Measurements from ENCODE around the gene LTBR.

The LTBR gene

GRCh38 chr12:6346942-6347341 lies 37.0 kb upstream of the LTBR start:
- no peak for TF ChIP-seq CTCF (conservative IDR thresholded peaks at IDR 0.05; ENCODE audit: low read depth, low read length)
- DNase-seq (ENCODE audit: low read depth), result no peak
- H3K4me3 ChIP-seq (ENCODE audit: low read depth, low read length), result no peak overlapping the region

- DNase-seq (ENCODE audit: low read depth), result peak; percentile 58
- TF ChIP-seq CTCF (conservative IDR thresholded peaks at IDR 0.05; ENCODE audit: low read depth, low read length), result no peak
- H3K4me3 ChIP-seq (ENCODE audit: low read depth, low read length), result no peak overlapping the region
Measured at GRCh38 chr12:6347367-6348338, 36.3 kb upstream of the LTBR start.

GRCh38 chr12:6351622-6352021 lies 32.3 kb upstream of the LTBR start:
- H3K4me3 ChIP-seq (ENCODE audit: low read depth, low read length), result no peak overlapping the region
- no peak for TF ChIP-seq CTCF (conservative IDR thresholded peaks at IDR 0.05; ENCODE audit: low read depth, low read length)
- no peak for DNase-seq (ENCODE audit: low read depth)

GRCh38 chr12:6352193-6353173 lies 31.5 kb upstream of the LTBR start:
- no peak overlapping the region for H3K4me3 ChIP-seq (ENCODE audit: low read depth, low read length)
- no peak for TF ChIP-seq CTCF (conservative IDR thresholded peaks at IDR 0.05; ENCODE audit: low read depth, low read length)
- no peak for DNase-seq (ENCODE audit: low read depth)

- no peak for DNase-seq (ENCODE audit: low read depth)
- H3K4me3 ChIP-seq (ENCODE audit: low read depth, low read length), result no peak overlapping the region
- no peak for TF ChIP-seq CTCF (conservative IDR thresholded peaks at IDR 0.05; ENCODE audit: low read depth, low read length)
Measured at GRCh38 chr12:6354495-6355393, 29.2 kb upstream of the LTBR start.

Data from choroid plexus epithelial cell (primary cell).